ENCODE measurements around the gene TCTN1. TPM values are rescaled to one million over a fixed set of nuclear protein-coding genes. Genes with fewer than 3 reads are reported as not detected.

Gene TCTN1
- 11.1 and 16.4 TPM in 2 replicates for total RNA-seq (2021; fragmentation: NEBNext Ultra II Directional; extraction: Animal tissue kit (Norgen Biotek cat#: 25700))
- 14.7 and 20.8 TPM in 2 replicates for polyA plus RNA-seq (2011; rRNA removed)
- 13.1 TPM for polyA plus RNA-seq (2011; cell fraction: cytosol; rRNA removed)
- 37.2 TPM for polyA plus RNA-seq (2011; cell fraction: nucleus; rRNA removed)
- 11.8 to 16.3 TPM (median 13.5 TPM) in 4 replicates for polyA plus RNA-seq (2012, experiment 1 of 2)
- 6.8 TPM for polyA plus RNA-seq (2012, experiment 2 of 2)
- 25.7 TPM for polyA plus RNA-seq (2013, experiment 1 of 2)
- 27.6 TPM for polyA plus RNA-seq (2013, experiment 2 of 2)
- 14.4 and 21.8 TPM in 2 replicates for polyA minus RNA-seq (2011; rRNA and poly(A)+ RNA removed)
- 8.5 TPM for polyA minus RNA-seq (2011; cell fraction: cytosol; rRNA and poly(A)+ RNA removed)
- polyA minus RNA-seq (2011; cell fraction: nucleus; rRNA and poly(A)+ RNA removed) = 29.4 TPM
- long read RNA-seq, experiment 1, partial matches to known transcripts = 0 of 1 reads
- long read RNA-seq, experiment 1, other reads (novel, unspliced or antisense) = 0 of 1 reads
- long read RNA-seq, experiment 2, partial matches to known transcripts = 3 of 3 reads
- long read RNA-seq, experiment 2, other reads (novel, unspliced or antisense) = 0 of 3 reads

- Histone ChIP-seq H2BK20ac (ENCODE audit: low read length) (no peak within 1 kb of the TSS), H3K79me2 (ENCODE audit: control insufficient read depth in 1 of 2, insufficient read depth in 2 of 2, low read length in 2 of 2) (no peaks in the 10 kb centered on the region), H3K4ac (replicated peaks; ENCODE audit: insufficient read length, low read depth, low read length) (no peak within 1 kb of the TSS), H2BK5ac (ENCODE audit: low read depth, low read length) (no peak within 1 kb of the TSS), H3K23ac (ENCODE audit: insufficient read length) (no peak within 1 kb of the TSS), H3K9ac (replicated peaks in 1 of 4; ENCODE audit: extremely low read depth in 1 of 4, low read depth in 3 of 4, low read length in 3 of 4) (peak within 1 kb of the TSS; percentile 70 to 86 (median 74)), H3K27ac (ENCODE audit: low read depth, low read length) (no peak within 1 kb of the TSS), H2BK15ac (ENCODE audit: low read length) (no peak within 1 kb of the TSS), H2BK12ac (ENCODE audit: low read depth, low read length) (no peak within 1 kb of the TSS), H4K5ac (ENCODE audit: insufficient read length, low read depth, low read length) (peak within 1 kb of the TSS; percentile 39), H2AK5ac (ENCODE audit: low read depth, low read length) (no peak within 1 kb of the TSS), H3K4me2 (ENCODE audit: insufficient read depth in 1 of 2, low read depth in 2 of 2, low read length in 2 of 2) (peak within 1 kb of the TSS; percentile 81 to 82), H3K4me3 (ENCODE audit: extremely low read depth in 1 of 4, insufficient read depth in 2 of 4, low read depth in 3 of 4, low read length in 4 of 4) (peak within 1 kb of the TSS; percentile 39 to 72 (median 66)), H3K9me3 (ENCODE audit: insufficient read depth in 2 of 2, low read depth in 1 of 2, low read length in 1 of 2) (no peaks in the 10 kb centered on the region), H2AFZ (ENCODE audit: low read length) (peak within 1 kb of the TSS; percentile 82), H4K91ac (replicated peaks; ENCODE audit: insufficient read length, low read length) (no peak within 1 kb of the TSS), H3K27me3 (replicated peaks in 1 of 4; ENCODE audit: control insufficient read depth in 3 of 4, extremely low read depth in 1 of 4, insufficient read depth in 3 of 4, low read length in 3 of 4) (no peaks in the 10 kb centered on the region), H3K23me2 (ENCODE audit: low read depth, low read length) (peaks cover 2% of the 10 kb centered on the region), H3K56ac (replicated peaks; ENCODE audit: insufficient read length, low read depth, low read length) (peak within 1 kb of the TSS; percentile 53), H4K20me1 (replicated peaks in 1 of 2; ENCODE audit: control insufficient read depth in 1 of 2, insufficient read depth in 2 of 2, low read length in 2 of 2) (no peaks in the 10 kb centered on the region), H4K8ac (ENCODE audit: extremely low read depth, insufficient read depth, low read length) (peak within 1 kb of the TSS; percentile 89), H2BK120ac (replicated peaks; ENCODE audit: low read depth, low read length) (no peak within 1 kb of the TSS), H3K14ac (ENCODE audit: insufficient read length) (no peak within 1 kb of the TSS), H3K79me1 (ENCODE audit: low read depth, low read length) (no peaks in the 10 kb centered on the region), H3K36me3 (ENCODE audit: control insufficient read depth in 2 of 4, insufficient read depth in 4 of 4, low read length in 3 of 4) (no peaks in the 10 kb centered on the region), H3K18ac (ENCODE audit: extremely low read depth, low read length) (no peak within 1 kb of the TSS), H3K4me1 (replicated peaks in 1 of 4; ENCODE audit: control insufficient read depth in 3 of 4, insufficient read depth in 4 of 4, low read length in 3 of 4) (no peaks in the 10 kb centered on the region)
- no peak for FAIRE-seq
- ChIA-PET CTCF (ENCODE audit: partially characterized antibody) (interaction anchor here (0.6 to 1.6 kb wide), 11 partner anchors 10 to 745 kb away, joined by 3 to 7 read pairs (median 3); no protein-coding TSS in a partner anchor), POLR2A (ENCODE audit: partially characterized antibody) (interaction anchor here (0.8 to 2.7 kb wide), 7 partner anchors 9 to 261 kb away, joined by 3 to 13 read pairs (median 4); partner anchors contain the start of genes FAM216A and GPN3)
- DNase-seq (ENCODE audit: low read depth in 1 of 2, low spot score in 2 of 2) = peak; percentile 84 to 97
- WGBS, 2 experiments (ENCODE audit: extremely low coverage in 1 of 2, insufficient coverage in 1 of 2, insufficient read length in 1 of 2, insufficient replicate concordance in 2 of 2, low coverage in 1 of 2, low lambda C conversion rate in 2 of 2, missing lambda C conversion rate in 1 of 2) = 8% methylated on average over 46 of the region's 60 CpGs; no CpG with 5 or more reads in 1 of the 2 experiments
- TF ChIP-seq JUN (IDR thresholded peaks at IDR 0.05; ENCODE audit: low read depth, low read length) (no peak), RFX5 (IDR thresholded peaks at IDR 0.05; ENCODE audit: borderline replicate concordance, low read depth, low read length) (no peak), TCF12 (IDR thresholded peaks at IDR 0.05; ENCODE audit: low read depth, low read length) (no peak), JUND (IDR thresholded peaks at IDR 0.05; ENCODE audit: low read length) (no peak), TBP (IDR thresholded peaks at IDR 0.05; ENCODE audit: low read depth, low read length) (peak; percentile 30; the same call in 1 of the 2 replicates), CREB1 (IDR thresholded peaks at IDR 0.05) (no peak), FOSL1 (IDR thresholded peaks at IDR 0.05; ENCODE audit: insufficient read depth, low read depth, low read length) (no peak), SP4 (IDR thresholded peaks at IDR 0.05; ENCODE audit: low read length) (0 out of 2 replicates have a peak, but pooled peaks have one; percentile 31), RBBP5 (IDR thresholded peaks at IDR 0.05; ENCODE audit: borderline replicate concordance, low read depth, low read length) (no peak), CBX5 (IDR thresholded peaks at IDR 0.05; ENCODE audit: low read depth, low read length) (no peak)
Observed at GRCh38 chr12:110613771-110614684, at the start of gene TCTN1. TSS of gene TCTN1 (plus strand) at chr12:110614129. CDS start at chr12:110614183, 54 bp downstream.

Data from H1 (cell line).